Dermis blood vessel endothelial cell (primary cell): ENCODE results near the gene CMTR1. TPM values are rescaled to one million over a fixed set of nuclear protein-coding genes. Genes with fewer than 3 reads are reported as not detected.
A peak's percentile ranks its signal among the peaks of the same experiment; 100 is the strongest.
"Not testable (repeated sequence)": the region's sequence is repeated elsewhere in the genome, so short reads cannot be mapped to it uniquely, and the experiment has no call there.

Source experiments
- DNase-seq: peaks from one replicate; pipeline ENCODE4 v3.0.0; 2010
- total RNA-seq: library from RNA; depleted of rRNA; stranded (reverse); fragments of >200 nt; gene quantifications from 2 replicates; pipeline ENCODE4 v1.2.3, GENCODE V29; 2014

The CMTR1 gene
- total RNA-seq, 1 donor from 2014 or later = 41.0 TPM

GRCh38 chr6:37492991-37493660 is 60.1 kb downstream of the CMTR1 start:
- no peak for DNase-seq

GRCh38 chr6:37493661-37493995 is 60.6 kb downstream of the CMTR1 start:
- no peak for DNase-seq

GRCh38 chr6:37495244-37495934 is 62.4 kb downstream of the CMTR1 start:
- DNase-seq = no peak

- DNase-seq = no peak
Measured at GRCh38 chr6:37496951-37497885, 64.2 kb downstream of the CMTR1 start.

GRCh38 chr6:37499433-37500293 is 66.6 kb downstream of the CMTR1 start, which contains the start of gene CCDC167:
CCDC167 (minus strand) TSS chr6:37499893; CDS start chr6:37499863, 30 bp downstream.
- peak; percentile 98 for DNase-seq

GRCh38 chr6:37500294-37500608 is 67.2 kb downstream of the CMTR1 start:
- no peak for DNase-seq

- DNase-seq = not testable (repeated sequence)
Measured at GRCh38 chr6:37500904-37501303, 67.9 kb downstream of the CMTR1 start.

- DNase-seq = no peak
Measured at GRCh38 chr6:37501632-37502491, 68.8 kb downstream of the CMTR1 start.

- DNase-seq = no peak
Measured at GRCh38 chr6:37502703-37503291, 69.8 kb downstream of the CMTR1 start.

GRCh38 chr6:37503309-37503965 is 70.4 kb downstream of the CMTR1 start:
- DNase-seq = no peak

GRCh38 chr6:37504024-37504423 is 71.0 kb downstream of the CMTR1 start:
- no peak for DNase-seq

GRCh38 chr6:37506479-37506878 is 73.5 kb downstream of the CMTR1 start:
- no peak for DNase-seq

GRCh38 chr6:37507077-37507476 is 74.1 kb downstream of the CMTR1 start:
- no peak for DNase-seq

GRCh38 chr6:37507690-37508421 is 74.8 kb downstream of the CMTR1 start:
- no peak for DNase-seq

GRCh38 chr6:37511201-37511600 is 78.2 kb downstream of the CMTR1 start:
- DNase-seq = no peak

- no peak for DNase-seq
Measured at GRCh38 chr6:37511910-37512399, 78.9 kb downstream of the CMTR1 start.

GRCh38 chr6:37512400-37513011 is 79.5 kb downstream of the CMTR1 start:
- DNase-seq = no peak

- no peak for DNase-seq
Measured at GRCh38 chr6:37513155-37513554, 80.1 kb downstream of the CMTR1 start.

- DNase-seq = no peak
Measured at GRCh38 chr6:37513576-37513975, 80.6 kb downstream of the CMTR1 start.
